A549 treated with ZK216348 at 1 μM for 4 hours (cell line): Measurements from ENCODE around the gene XIRP2. TPM values are rescaled to one million over a fixed set of nuclear protein-coding genes. Genes with fewer than 3 reads are reported as not detected.

Experiments
- total RNA-seq: library from RNA; stranded (reverse); fragments of 200-300 nt; extraction: Qiagen RNA extraction; gene quantifications from 5 replicates; pipeline ENCODE4 v1.2.3, GENCODE V29; 2022; ENCODE audit warnings: low read depth

XIRP2 gene
- total RNA-seq = not detected in 5 replicates

GRCh38 chr2:166888180-166888579 is at the start of gene XIRP2:
Gene XIRP2 (plus strand): TSS chr2:166888480. CDS start chr2:166903483, 15,003 bp downstream.

GRCh38 chr2:167292430-167293171 is 404.3 kb downstream of the XIRP2 start, which contains the start of gene B3GALT1:
Gene B3GALT1 (plus strand): TSS chr2:167293001.

